PFSK-1 (cell line): Measurements from ENCODE around the gene CREBRF.

Source experiments
- POLR2AphosphoS5 ChIP-seq: IDR thresholded peaks from 2 replicates; pipeline ENCODE4 v1.6.1; 2012; ENCODE audit warnings: low read depth, mild to moderate bottlenecking, control low read depth, low read length, moderate library complexity
- SIN3A ChIP-seq: IDR thresholded peaks from 2 replicates; pipeline ENCODE4 v1.6.1; 2012; ENCODE audit warnings: mild to moderate bottlenecking, low read length, moderate library complexity, borderline replicate concordance; ENCODE audit not compliant: insufficient read depth
- TAF1 ChIP-seq: IDR thresholded peaks from 2 replicates; pipeline ENCODE4 v1.6.1; 2012; ENCODE audit warnings: low read length, control low read depth, borderline replicate concordance; ENCODE audit not compliant: insufficient read depth

DNA sequence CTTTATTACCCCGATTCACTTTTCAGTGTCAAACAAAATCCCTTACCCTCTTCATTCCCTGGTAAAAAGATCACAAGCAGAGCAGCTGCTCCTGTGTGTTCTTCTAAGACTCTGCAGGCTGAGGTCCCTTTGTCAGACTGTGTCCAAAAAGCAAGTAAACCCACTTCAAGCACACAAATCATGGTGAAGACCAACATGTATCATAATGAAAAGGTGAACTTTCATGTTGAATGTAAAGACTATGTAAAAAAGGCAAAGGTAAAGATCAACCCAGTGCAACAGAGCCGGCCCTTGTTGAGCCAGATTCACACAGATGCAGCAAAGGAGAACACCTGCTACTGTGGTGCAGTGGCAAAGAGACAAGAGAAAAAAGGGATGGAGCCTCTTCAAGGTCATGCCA is 34.5 kb downstream of the CREBRF start:
- TF ChIP-seq POLR2AphosphoS5 (no peak), SIN3A (no peak), TAF1 (no peak)
